CD14-positive monocyte (primary cell): ENCODE data around the gene RING1. TPM values are rescaled to one million over a fixed set of nuclear protein-coding genes. Genes with fewer than 3 reads are reported as not detected.
A peak's percentile ranks its signal among the peaks of the same experiment; 100 is the strongest.

Experiments
- DNase-seq, 3 donors: peaks; one replicate each; pipeline ENCODE4 v3.0.0-alpha.2; 2011 to 2022
- H2AFZ ChIP-seq: 2 replicates; pipeline ENCODE4 v1.6.0; 2012; ENCODE audit warnings: mild to moderate bottlenecking, low read depth, low read length, inconsistent platforms; ENCODE audit not compliant: insufficient read depth, poor library complexity, severe bottlenecking
- H3K27ac ChIP-seq, 2 donors: 1 replicate in 1 of 2; 2 replicates in 1 of 2; pipeline ENCODE4 v1.5.1; 2012 to 2013; ENCODE audit warnings: low read length in 2 of 2, control low read depth in 1 of 2, inconsistent platforms in 1 of 2, low read depth in 1 of 2, mild to moderate bottlenecking in 1 of 2
- H3K27me3 ChIP-seq, 2 donors: one replicate each; pipeline versions ENCODE4 v1.6.0 to v1.6.1; 2011 to 2013; ENCODE audit warnings: low read length in 2 of 2; ENCODE audit not compliant: control insufficient read depth in 2 of 2, insufficient read depth in 2 of 2
- H3K36me3 ChIP-seq, 2 donors: replicated peaks in 1 of 2; 1 replicate in 1 of 2; 2 replicates in 1 of 2; pipeline versions ENCODE4 v1.5.1 to v1.6.1; 2012 to 2013; ENCODE audit warnings: low read length in 2 of 2, control low read depth in 1 of 2, inconsistent platforms in 1 of 2, mild to moderate bottlenecking in 1 of 2; ENCODE audit not compliant: insufficient read depth in 2 of 2, control insufficient read depth in 1 of 2
- H3K4me1 ChIP-seq, 2 donors: 1 replicate in 1 of 2; 2 replicates in 1 of 2; pipeline versions ENCODE4 v1.5.1 to v1.6.1; 2012 to 2013; ENCODE audit warnings: low read length in 2 of 2, control low read depth in 1 of 2, inconsistent platforms in 1 of 2, mild to moderate bottlenecking in 1 of 2, moderate library complexity in 1 of 2; ENCODE audit not compliant: insufficient read depth in 2 of 2, control insufficient read depth in 1 of 2
- H3K4me2 ChIP-seq: replicated peaks from 2 replicates; pipeline ENCODE3; 2012; ENCODE audit warnings: low read length, moderate library complexity, mild to moderate bottlenecking; ENCODE audit not compliant: poor library complexity, severe bottlenecking; ENCODE audit errors: extremely low read depth
- H3K4me3 ChIP-seq, 3 experiments: fragments of 200-600 bp in 1 of 3; sonication (generic) in 1 of 3; replicated peaks in 1 of 3; 1 replicate in 2 of 3; 2 replicates in 1 of 3; pipeline ENCODE4 v1.5.1; 2011 to 2013; ENCODE audit warnings: low read length in 3 of 3, mild to moderate bottlenecking in 3 of 3, control low read depth in 2 of 3, low read depth in 2 of 3, inconsistent platforms in 1 of 3, moderate library complexity in 1 of 3
- H3K79me2 ChIP-seq: 2 replicates; pipeline ENCODE4 v1.6.0; 2012; ENCODE audit warnings: mild to moderate bottlenecking, control low read depth, inconsistent platforms, low read length, moderate library complexity; ENCODE audit not compliant: insufficient read depth
- H3K9ac ChIP-seq: 2 replicates; pipeline ENCODE4 v1.6.0; 2017; ENCODE audit warnings: low read length, mild to moderate bottlenecking; ENCODE audit not compliant: insufficient read depth, poor library complexity, severe bottlenecking
- H3K9me3 ChIP-seq, 2 donors: replicated peaks in 1 of 2; 1 replicate in 1 of 2; 2 replicates in 1 of 2; pipeline versions ENCODE4 v1.5.1 to v1.6.1; 2012 to 2013; ENCODE audit warnings: low read length in 2 of 2, control low read depth in 1 of 2; ENCODE audit not compliant: control insufficient read depth in 1 of 2, insufficient read depth in 1 of 2
- H4K20me1 ChIP-seq: 2 replicates; pipeline ENCODE4 v1.6.0; 2012; ENCODE audit warnings: mild to moderate bottlenecking, low read length, control low read depth, moderate library complexity; ENCODE audit not compliant: insufficient read depth
- H3K27ac Mint-ChIP-seq, 7 donors: one replicate each; pipeline ENCODE4 v1.8.0; 2020; ENCODE audit warnings: mild to moderate bottlenecking in 7 of 7, mixed read lengths in 7 of 7, moderate library complexity in 6 of 7, inconsistent platforms in 2 of 7
- H3K27me3 Mint-ChIP-seq, 3 donors: one replicate each; pipeline ENCODE4 v1.8.0; 2021 to 2022; ENCODE audit warnings: low read depth in 3 of 3, mild to moderate bottlenecking in 3 of 3, mixed read lengths in 3 of 3, moderate library complexity in 3 of 3, inconsistent platforms in 1 of 3
- H3K36me3 Mint-ChIP-seq, 2 donors: one replicate each; pipeline ENCODE4 v1.8.0; 2020; ENCODE audit warnings: mixed read lengths in 2 of 2, inconsistent platforms in 1 of 2, mild to moderate bottlenecking in 1 of 2
- H3K4me1 Mint-ChIP-seq: one replicate; pipeline ENCODE4 v1.8.0; 2020; ENCODE audit warnings: mild to moderate bottlenecking, mixed read lengths
- H3K4me3 Mint-ChIP-seq, 2 donors: one replicate each; pipeline ENCODE4 v1.8.0; 2020; ENCODE audit warnings: mild to moderate bottlenecking in 2 of 2, mixed read lengths in 2 of 2, moderate library complexity in 1 of 2
- H3K9me3 Mint-ChIP-seq, 7 donors: one replicate each; pipeline ENCODE4 v1.8.0; 2020 to 2022; ENCODE audit warnings: mixed read lengths in 7 of 7, mild to moderate bottlenecking in 6 of 7, moderate library complexity in 6 of 7, inconsistent platforms in 2 of 7
- CTCF ChIP-seq: fragments of 200-600 bp; IDR thresholded peaks from one replicate; pipeline ENCODE4 v1.8.0; 2022; ENCODE audit warnings: antibody characterized with exemption, mild to moderate bottlenecking
- WGBS: methylation state at CpG from one replicate; pipeline ENCODE4 v1.1.5; 2013; ENCODE audit warnings: missing lambda C conversion rate; ENCODE audit not compliant: insufficient coverage; 5-methylcytosine and 5-hydroxymethylcytosine counted together
- intact Hi-C, 2 donors: fragments of 100-400 bp; cut with micrococcal nuclease; formaldehyde crosslinking; loops; one replicate each; pipeline versions ENCODE4 v1.15.0 to v1.15.1; 2023
- polyA plus RNA-seq, 3 donors: library from polyadenylated mRNA; depleted of rRNA in 1 of 3; unstranded in 2 of 3; stranded (reverse) in 1 of 3; fragments of 300-500 nt in 2 of 3; fragments of >200 nt in 1 of 3; fragmentation: Illumina TruSeq in 2 of 3; gene quantifications; 1 replicate in 2 of 3; 2 replicates in 1 of 3; pipeline ENCODE4 v1.2.3, GENCODE V29; 2012 to 2021

RING1 gene
- polyA plus RNA-seq, 3 donors, result 4.6 to 27.9 (median 5.7) TPM

- H3K9ac ChIP-seq, result no peak overlapping the region
- H3K27me3 ChIP-seq, result no peaks in the 10 kb centered on the region
- no peaks in the 10 kb centered on the region for H3K79me2 ChIP-seq
- peak overlapping the region in 1 of 7 donors; percentile 42 for H3K27ac Mint-ChIP-seq
- no peaks in the 10 kb centered on the region for H3K9me3 Mint-ChIP-seq
- TF ChIP-seq CTCF, result no peak
- no peaks in the 10 kb centered on the region for H3K4me1 Mint-ChIP-seq
- no peaks in the 10 kb centered on the region for H3K4me1 ChIP-seq
- H2AFZ ChIP-seq, result no peak overlapping the region
- no peak overlapping the region for H3K4me3 ChIP-seq
- H3K36me3 Mint-ChIP-seq, result no peaks in the 10 kb centered on the region
- 92% methylated on average over 8 of the region's 19 CpGs for WGBS
- no peaks in the 10 kb centered on the region for H3K9me3 ChIP-seq
- no peak overlapping the region for H3K4me3 Mint-ChIP-seq
- H3K27ac ChIP-seq, result no peak overlapping the region
- no peak overlapping the region for H3K4me2 ChIP-seq
- intact Hi-C loops, result loop anchor here in 1 of 2 donors (10.0 kb wide), 1 partner anchor 77 kb away; no protein-coding TSS in a partner anchor
- peaks cover 9 to 20% (median 13%) of the 10 kb centered on the region in 3 donors for H3K27me3 Mint-ChIP-seq
- DNase-seq, result no peak
- no peaks in the 10 kb centered on the region for H4K20me1 ChIP-seq
- H3K36me3 ChIP-seq, result no peaks in the 10 kb centered on the region
Observed at GRCh38 chr6:33167374-33168283, 40.7 kb upstream of the RING1 start.

GRCh38 chr6:33168284-33168601 lies 40.1 kb upstream of the RING1 start:
- DNase-seq, result no peak
- H3K9me3 Mint-ChIP-seq, result no peaks in the 10 kb centered on the region
- no peak overlapping the region for H3K4me3 Mint-ChIP-seq
- Histone ChIP-seq H4K20me1 (no peaks in the 10 kb centered on the region), H3K4me2 (no peak overlapping the region), H3K9me3 (no peaks in the 10 kb centered on the region), H2AFZ (no peak overlapping the region), H3K79me2 (no peaks in the 10 kb centered on the region), H3K9ac (no peak overlapping the region), H3K4me1 (no peaks in the 10 kb centered on the region), H3K27ac (no peak overlapping the region), H3K27me3 (no peaks in the 10 kb centered on the region), H3K36me3 (no peaks in the 10 kb centered on the region), H3K4me3 (no peak overlapping the region)
- H3K36me3 Mint-ChIP-seq, result no peaks in the 10 kb centered on the region
- WGBS, result 77% methylated on average over 5 of the region's 6 CpGs
- no peaks in the 10 kb centered on the region for H3K4me1 Mint-ChIP-seq
- H3K27me3 Mint-ChIP-seq, result peaks cover 9 to 25% (median 14%) of the 10 kb centered on the region in 3 donors
- intact Hi-C loops, result loop anchor here in 1 of 2 donors (10.0 kb wide), 1 partner anchor 77 kb away; no protein-coding TSS in a partner anchor
- no peak for TF ChIP-seq CTCF
- H3K27ac Mint-ChIP-seq, result peak overlapping the region in 1 of 7 donors; percentile 42
